ENCODE results near the gene SLC25A27.

The SLC25A27 gene

DNA sequence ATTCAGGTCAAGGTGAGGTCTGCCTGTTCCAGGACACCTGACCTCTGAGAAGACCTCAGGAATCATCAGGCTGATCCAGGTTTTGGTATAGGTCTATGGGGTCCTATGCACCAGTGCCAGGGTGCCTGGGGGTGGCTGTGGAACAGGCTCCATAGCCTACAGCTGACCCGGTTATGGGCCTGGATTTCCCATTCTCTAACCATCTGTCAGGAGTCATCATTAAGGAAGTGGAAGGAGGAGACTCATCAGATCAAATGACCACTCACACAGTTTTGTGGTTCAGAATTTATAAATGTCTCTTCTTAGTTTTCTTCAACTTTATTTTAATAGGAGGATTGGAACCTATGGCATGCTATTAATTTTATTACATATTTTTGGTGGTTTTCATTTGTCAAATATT, 67.6 kb downstream of the SLC25A27 start:
- DNase-seq: no peak

All from activated CD4-positive, alpha-beta T cell treated with anti-CD3 and anti-CD28 coated beads, Interleukin-2, Interleukin-6, amounts not matched to agents 100 ng/mL and 50 ng/mL, durations not matched to agents 16 hours and 8 hours (primary cell).